ENCODE data around the gene EFCAB12. TPM values are rescaled to one million over a fixed set of nuclear protein-coding genes. Genes with fewer than 3 reads are reported as not detected.

EFCAB12 gene
- total and polyA plus RNA-seq, 2 experiments from 2014 or later = 0.19 to 0.20 TPM

DNA sequence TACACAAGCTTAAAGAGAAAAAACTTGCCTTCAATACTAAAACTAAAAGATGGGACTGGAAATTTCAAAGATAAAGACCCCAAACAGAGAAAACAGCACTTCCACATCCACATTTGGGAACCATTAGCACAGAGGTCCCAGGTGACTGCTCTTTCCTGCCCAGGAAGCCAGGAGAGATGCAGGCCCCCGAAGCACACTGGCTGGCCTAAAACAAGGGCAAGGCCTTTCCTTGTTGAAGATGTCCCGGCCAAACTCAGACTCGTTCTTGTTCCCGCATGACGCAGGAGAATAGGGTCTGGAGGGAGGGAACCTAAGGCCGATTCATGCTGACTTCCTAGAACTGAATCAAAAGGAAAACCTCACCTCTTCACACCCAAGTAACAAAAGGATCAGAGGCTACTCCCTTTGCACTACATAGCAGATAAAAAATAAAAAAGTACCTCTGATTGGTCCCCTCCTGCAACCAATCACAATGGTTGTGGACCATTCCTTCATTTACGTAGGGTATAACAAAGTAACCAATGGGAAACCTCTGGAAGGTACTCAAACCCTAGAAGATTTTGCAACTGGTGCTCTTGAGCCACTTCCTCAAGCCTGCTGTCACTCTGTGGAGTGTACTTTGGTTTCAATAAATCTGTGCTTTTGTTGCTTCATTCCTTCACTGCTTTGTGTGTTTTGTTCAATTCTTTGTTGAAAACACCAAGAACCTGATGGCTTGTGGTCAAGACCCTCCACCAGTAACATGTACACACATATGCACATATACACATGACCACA lies 48.7 kb downstream of the EFCAB12 start:
- no peaks in the 10 kb centered on the region for H3K36me3 ChIP-seq (replicated peaks; ENCODE audit: insufficient read depth, low read depth)
- H3K4me1 ChIP-seq (ENCODE audit: insufficient read depth) = no peaks in the 10 kb centered on the region
- H3K4me2 ChIP-seq = no peak overlapping the region
- 98% methylated on average over 7 of the region's 7 CpGs for WGBS (ENCODE audit: low lambda C conversion rate, missing lambda C conversion rate)
- no peak overlapping the region for H3K27ac ChIP-seq
- no peaks in the 10 kb centered on the region for H3K9me3 ChIP-seq (ENCODE audit: low read depth)
- no peaks in the 10 kb centered on the region for H3K9me2 ChIP-seq (replicated peaks; ENCODE audit: insufficient read depth)
- no peaks in the 10 kb centered on the region for H3K79me2 ChIP-seq
- no peak for DNase-seq (ENCODE audit: low spot score)
- no peak overlapping the region for H2AFZ ChIP-seq
- H3K27me3 ChIP-seq = no peaks in the 10 kb centered on the region
- no peak for TF ChIP-seq EZH2 (IDR thresholded peaks at IDR 0.05; ENCODE audit: borderline replicate concordance)
- no peaks in the 10 kb centered on the region for H4K20me1 ChIP-seq (ENCODE audit: insufficient read depth, poor library complexity, severe bottlenecking)
- H3K4me3 ChIP-seq = no peak overlapping the region

DNA sequence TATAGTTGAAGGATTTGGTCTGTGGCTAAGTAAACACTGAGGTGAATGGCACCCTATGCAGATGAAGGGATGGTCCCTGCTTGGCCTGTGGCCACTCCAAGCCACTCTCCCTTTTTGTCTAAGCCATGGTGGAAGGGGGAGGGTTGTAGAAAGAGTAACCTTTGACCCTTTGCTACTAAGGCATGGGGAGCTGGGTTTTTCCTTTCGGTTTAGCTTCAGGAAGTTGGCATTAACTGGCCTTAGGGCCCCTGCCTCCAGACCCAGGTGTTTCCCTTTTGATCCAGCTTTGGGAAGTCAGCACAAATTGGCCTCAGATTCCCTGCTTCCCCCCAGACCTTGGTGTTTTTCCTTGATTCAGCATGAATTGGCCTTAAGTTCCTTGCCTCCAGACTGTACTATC lies 49.5 kb downstream of the EFCAB12 start:
- Histone ChIP-seq H3K4me3 (no peak overlapping the region), H3K79me2 (no peaks in the 10 kb centered on the region), H4K20me1 (ENCODE audit: insufficient read depth, poor library complexity, severe bottlenecking) (no peaks in the 10 kb centered on the region), H3K36me3 (replicated peaks; ENCODE audit: insufficient read depth, low read depth) (no peaks in the 10 kb centered on the region), H3K4me2 (no peak overlapping the region), H3K9me2 (replicated peaks; ENCODE audit: insufficient read depth) (no peaks in the 10 kb centered on the region), H2AFZ (no peak overlapping the region), H3K4me1 (ENCODE audit: insufficient read depth) (no peaks in the 10 kb centered on the region), H3K27ac (no peak overlapping the region), H3K9me3 (ENCODE audit: low read depth) (no peaks in the 10 kb centered on the region), H3K27me3 (no peaks in the 10 kb centered on the region)
- 27% methylated on average over 1 of the region's 1 CpG for WGBS (ENCODE audit: low lambda C conversion rate, missing lambda C conversion rate)
- no peak for DNase-seq (ENCODE audit: low spot score)
- TF ChIP-seq CTCF (IDR thresholded peaks at IDR 0.05; ENCODE audit: poor library complexity) (no peak), EZH2 (IDR thresholded peaks at IDR 0.05; ENCODE audit: borderline replicate concordance) (no peak), EZH2phosphoT487 (IDR thresholded peaks at IDR 0.05; ENCODE audit: low read depth, severe bottlenecking, unreplicated experiment) (no peak)

DNA sequence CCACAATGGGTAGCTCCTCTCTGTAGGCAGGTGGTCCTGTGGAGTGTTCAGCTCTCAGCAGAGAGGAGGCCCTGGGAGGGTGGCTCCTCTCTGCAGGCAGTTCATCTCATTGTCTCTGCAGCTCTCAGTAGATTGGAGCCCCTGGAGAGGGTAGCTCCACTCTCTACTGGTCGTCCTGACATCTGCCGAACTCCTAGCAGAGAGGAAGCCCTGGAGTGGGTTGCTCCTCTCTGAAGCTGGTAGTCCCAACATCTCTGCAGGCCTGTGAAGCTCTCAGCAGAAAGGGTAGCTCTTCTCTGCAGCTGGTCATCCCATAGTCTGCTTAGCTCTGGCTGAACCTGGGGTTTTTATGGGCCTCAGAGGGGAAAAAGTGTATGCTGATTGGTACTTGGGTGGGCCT lies 50.8 kb downstream of the EFCAB12 start:
- Histone ChIP-seq H3K9me2 (replicated peaks; ENCODE audit: insufficient read depth) (no peaks in the 10 kb centered on the region), H2AFZ (no peak overlapping the region), H3K79me2 (no peaks in the 10 kb centered on the region), H3K4me1 (ENCODE audit: insufficient read depth) (no peaks in the 10 kb centered on the region), H3K9me3 (ENCODE audit: low read depth) (no peaks in the 10 kb centered on the region), H3K27me3 (no peaks in the 10 kb centered on the region), H3K36me3 (replicated peaks; ENCODE audit: insufficient read depth, low read depth) (no peaks in the 10 kb centered on the region), H3K4me3 (no peak overlapping the region), H3K27ac (no peak overlapping the region), H4K20me1 (ENCODE audit: insufficient read depth, poor library complexity, severe bottlenecking) (no peaks in the 10 kb centered on the region), H3K4me2 (no peak overlapping the region)
- TF ChIP-seq EZH2 (IDR thresholded peaks at IDR 0.05; ENCODE audit: borderline replicate concordance) (no peak), EZH2phosphoT487 (IDR thresholded peaks at IDR 0.05; ENCODE audit: low read depth, severe bottlenecking, unreplicated experiment) (no peak), CTCF (IDR thresholded peaks at IDR 0.05; ENCODE audit: poor library complexity) (no peak)
- 90% methylated on average over 2 of the region's 2 CpGs for WGBS (ENCODE audit: low lambda C conversion rate, missing lambda C conversion rate)
- DNase-seq (ENCODE audit: low spot score) = no peak

DNA sequence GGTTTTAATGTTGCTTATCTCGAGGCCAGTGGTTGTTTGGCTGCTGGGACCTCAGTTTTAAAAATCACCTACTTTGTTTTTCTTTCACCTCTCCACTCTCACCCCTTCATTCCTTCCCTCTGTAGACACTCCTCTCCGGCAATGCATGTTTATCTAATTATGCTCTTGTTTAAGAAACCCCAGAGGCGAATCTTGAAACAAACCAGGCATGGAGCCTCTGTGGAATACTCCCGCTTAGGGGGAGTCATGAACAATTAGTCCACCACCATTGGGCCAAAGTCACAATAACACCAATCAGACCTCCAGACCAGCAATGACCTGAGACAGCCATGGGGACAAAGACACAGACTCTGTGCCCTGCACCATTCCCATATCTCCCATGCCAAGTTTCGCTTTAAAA lies 53.3 kb downstream of the EFCAB12 start:
- Histone ChIP-seq H3K27me3 (no peaks in the 10 kb centered on the region), H2AFZ (no peak overlapping the region), H3K9me2 (replicated peaks; ENCODE audit: insufficient read depth) (no peaks in the 10 kb centered on the region), H3K27ac (no peak overlapping the region), H3K4me1 (ENCODE audit: insufficient read depth) (no peaks in the 10 kb centered on the region), H3K4me2 (no peak overlapping the region), H3K4me3 (no peak overlapping the region), H4K20me1 (ENCODE audit: insufficient read depth, poor library complexity, severe bottlenecking) (no peaks in the 10 kb centered on the region), H3K9me3 (ENCODE audit: low read depth) (no peaks in the 10 kb centered on the region), H3K79me2 (no peaks in the 10 kb centered on the region), H3K36me3 (replicated peaks; ENCODE audit: insufficient read depth, low read depth) (no peaks in the 10 kb centered on the region)
- TF ChIP-seq EZH2phosphoT487 (IDR thresholded peaks at IDR 0.05; ENCODE audit: low read depth, severe bottlenecking, unreplicated experiment) = no peak
- no peak for TF ChIP-seq EZH2 (IDR thresholded peaks at IDR 0.05; ENCODE audit: borderline replicate concordance)
- TF ChIP-seq CTCF (IDR thresholded peaks at IDR 0.05; ENCODE audit: poor library complexity) = no peak
- 43% methylated on average over 5 of the region's 5 CpGs for WGBS (ENCODE audit: low lambda C conversion rate, missing lambda C conversion rate)
- no peak for DNase-seq (ENCODE audit: low spot score)
